HCT116 (cell line): ENCODE results near the gene SLC25A42. TPM values are rescaled to one million over a fixed set of nuclear protein-coding genes. Genes with fewer than 3 reads are reported as not detected.

Experiments
- ATAC-seq: fragments of 200-7000 bp; cut with Tn5 transposase; 2 replicates; pipeline ENCODE4 v1.9.1; 2020; ENCODE audit warnings: mild to moderate bottlenecking, moderate library complexity
- BruUV-seq: library from RNA; stranded (reverse); fragments of 400-500 nt; replicated peaks from 2 replicates; lab custom pipeline; 2021; lab: Mats Ljungman, UMichigan
- CTCF ChIA-PET: fragments of 300-600 bp; sonication (Branson Sonifier 250); formaldehyde crosslinking; loops from one replicate; lab custom pipeline; 2021; ENCODE audit warnings: antibody characterized with exemption; lab: Charles Lee
- POLR2A ChIA-PET: fragments of 300-600, 350-600 bp; sonication (Branson Sonifier 250); formaldehyde crosslinking; loops from one replicate; lab custom pipeline; 2021; ENCODE audit warnings: antibody characterized with exemption; lab: Charles Lee
- RAD21 ChIA-PET, 2 experiments: fragments of 300-600 bp; sonication (Branson Sonifier 250); formaldehyde crosslinking; loops; one replicate each; lab custom pipeline; 2023; ENCODE audit warnings: low total read pairs in 2 of 2; ENCODE audit not compliant: uncharacterized antibody in 2 of 2, unreplicated experiment in 2 of 2, low non-redundant PET in 1 of 2; lab: Charles Lee
- DNase-seq: peaks from one replicate; pipeline ENCODE4 v3.0.0-alpha.2; 2010; ENCODE audit warnings: low read depth, low spot score
- H2AFZ ChIP-seq: fragments of 200-600 bp; shearing (Covaris generic), sonication (generic); 2 replicates; pipeline ENCODE4 v1.6.1; 2017; ENCODE audit warnings: low read depth, mixed run types, mixed read lengths, antibody characterized with exemption, low read length; ENCODE audit not compliant: poor library complexity, severe bottlenecking
- H3K27ac ChIP-seq: 2 replicates; pipeline ENCODE4 v1.5.1; 2012; ENCODE audit warnings: low read depth, low read length
- H3K27me3 ChIP-seq: fragments of 200-600 bp; sonication (generic); 2 replicates; pipeline ENCODE4 v1.6.1; 2016; ENCODE audit warnings: mixed run types, low read length, mixed read lengths; ENCODE audit not compliant: insufficient read depth
- H3K36me3 ChIP-seq, 2 experiments: fragments of 200-500 bp in 1 of 2; fragments of 200-600 bp in 1 of 2; sonication (Bioruptor generic) in 1 of 2; sonication (generic) in 1 of 2; 2 replicates each; pipeline versions ENCODE4 v1.5.1 to v1.6.1; 2014 to 2016; ENCODE audit warnings: low read length in 2 of 2, inconsistent platforms in 1 of 2, mixed read lengths in 1 of 2, mixed run types in 1 of 2; ENCODE audit not compliant: insufficient read depth in 2 of 2, control insufficient read depth in 1 of 2
- H3K4me1 ChIP-seq, 2 experiments: fragments of 200-600 bp in 1 of 2; sonication (generic) in 1 of 2; 2 replicates each; pipeline versions ENCODE4 v1.5.1 to v1.6.1; 2012 to 2017; ENCODE audit warnings: low read length in 2 of 2, inconsistent platforms in 1 of 2, mild to moderate bottlenecking in 1 of 2, mixed read lengths in 1 of 2, mixed run types in 1 of 2, moderate library complexity in 1 of 2; ENCODE audit not compliant: insufficient read depth in 2 of 2, control insufficient read depth in 1 of 2
- H3K4me2 ChIP-seq: fragments of 200-600 bp; sonication (generic); 2 replicates; pipeline ENCODE4 v1.6.1; 2017; ENCODE audit warnings: mixed run types, low read length, mixed read lengths
- H3K4me3 ChIP-seq, 2 experiments: fragments of 200-600 bp in 1 of 2; sonication (generic) in 1 of 2; replicated peaks in 1 of 2; 2 replicates each; pipeline ENCODE4 v1.5.1; 2011 to 2016; ENCODE audit warnings: low read length in 2 of 2, control low read depth in 1 of 2, low read depth in 1 of 2, mild to moderate bottlenecking in 1 of 2, mixed read lengths in 1 of 2, mixed run types in 1 of 2
- H3K79me2 ChIP-seq: fragments of 200-600 bp; sonication (generic); 2 replicates; pipeline ENCODE4 v1.6.1; 2017; ENCODE audit warnings: mild to moderate bottlenecking, mixed run types, low read length, moderate library complexity, mixed read lengths; ENCODE audit not compliant: insufficient read depth
- H3K9ac ChIP-seq: fragments of 200-600 bp; sonication (generic); 2 replicates; pipeline ENCODE4 v1.6.1; 2016; ENCODE audit warnings: low read length, mixed read lengths
- H3K9me2 ChIP-seq: fragments of 200-600 bp; sonication (generic), shearing (Covaris generic); 2 replicates; pipeline ENCODE4 v1.6.1; 2017; ENCODE audit warnings: mixed run types, mild to moderate bottlenecking, moderate library complexity; ENCODE audit not compliant: insufficient read depth
- H3K9me3 ChIP-seq, 2 experiments: fragments of 200-500 bp in 1 of 2; fragments of 200-600 bp in 1 of 2; sonication (Bioruptor generic) in 1 of 2; sonication (generic) in 1 of 2; 2 replicates each; pipeline ENCODE4 v1.6.1; 2014 to 2017; ENCODE audit warnings: low read length in 2 of 2, mixed read lengths in 2 of 2, inconsistent platforms in 1 of 2, low read depth in 1 of 2, mild to moderate bottlenecking in 1 of 2, mixed run types in 1 of 2, moderate library complexity in 1 of 2; ENCODE audit not compliant: control insufficient read depth in 1 of 2, insufficient read depth in 1 of 2
- H4K20me1 ChIP-seq: fragments of 200-600 bp; sonication (generic), shearing (Covaris generic); 2 replicates; pipeline ENCODE4 v1.6.1; 2017; ENCODE audit warnings: mixed run types, mild to moderate bottlenecking, moderate library complexity; ENCODE audit not compliant: insufficient read depth
- CEBPB ChIP-seq: IDR thresholded peaks from 2 replicates; pipeline ENCODE4 v1.6.1; 2012; ENCODE audit warnings: low read depth
- POLR2AphosphoS5 ChIP-seq: IDR thresholded peaks from 2 replicates; pipeline ENCODE4 v1.6.1; 2011; ENCODE audit warnings: mild to moderate bottlenecking, low read depth, low read length, moderate library complexity
- RAD21 ChIP-seq: IDR thresholded peaks from 2 replicates; pipeline ENCODE4 v1.6.1; 2012; ENCODE audit warnings: low read depth, mild to moderate bottlenecking
- SP1 ChIP-seq: IDR thresholded peaks from 2 replicates; pipeline ENCODE4 v1.6.1; 2012; ENCODE audit warnings: low read depth
- SRF ChIP-seq: IDR thresholded peaks from 2 replicates; pipeline ENCODE4 v1.6.1; 2012; ENCODE audit warnings: low read depth
- intact Hi-C: fragments of 100-400 bp; cut with micrococcal nuclease; formaldehyde crosslinking; loops from 2 replicates; pipeline ENCODE4 v1.10.0; 2022
- total RNA-seq: library from RNA; stranded (reverse); gene quantifications from one replicate; pipeline ENCODE4 v1.2.1, GENCODE V29; 2021; ENCODE audit not compliant: unreplicated experiment

The SLC25A42 gene
- total RNA-seq, 1 experiment from 2014 or later: 10.2 TPM

DNA sequence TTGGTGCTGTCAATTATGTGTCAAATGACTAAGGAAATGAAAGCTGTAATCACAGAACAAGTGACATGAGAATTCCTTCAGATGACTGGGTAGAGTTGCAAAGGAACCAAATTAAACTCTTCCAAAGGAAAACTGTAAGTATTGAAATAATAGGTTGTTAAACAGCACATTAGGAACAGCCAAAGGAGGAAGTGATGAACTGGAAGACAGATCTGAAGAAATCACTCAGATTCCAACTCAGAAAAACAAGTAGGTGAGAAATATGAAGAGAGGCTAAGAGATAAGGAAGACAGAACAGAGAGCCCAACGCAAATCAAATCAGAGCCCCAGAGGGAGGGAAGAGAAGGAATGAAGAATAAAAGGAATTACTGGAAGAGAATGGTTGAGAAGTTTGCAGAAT is 59.1 kb downstream of the SLC25A42 start:
- Histone ChIP-seq H3K4me2 (no peak overlapping the region), H4K20me1 (no peaks in the 10 kb centered on the region), H3K9ac (no peak overlapping the region), H3K9me3 (no peaks in the 10 kb centered on the region), H3K36me3 (peaks cover 16 to 41% of the 10 kb centered on the region in 2 experiments), H3K9me2 (no peaks in the 10 kb centered on the region), H3K27me3 (no peaks in the 10 kb centered on the region), H3K27ac (no peak overlapping the region), H3K79me2 (no peaks in the 10 kb centered on the region), H3K4me1 (peaks cover 0 to 5% of the 10 kb centered on the region in 2 experiments; a peak in 2 of 4 replicates), H3K4me3 (no peak overlapping the region), H2AFZ (no peak overlapping the region)
- intact Hi-C loops: no loop called here
- ChIA-PET POLR2A (no interaction called here), CTCF (no interaction called here), RAD21 (no interaction called here)
- ATAC-seq (no peak), DNase-seq (no peak)
- no peak for TF ChIP-seq SRF
- no peak for TF ChIP-seq RAD21
- TF ChIP-seq POLR2AphosphoS5: no peak
- BruUV-seq: no TSS peak

DNA sequence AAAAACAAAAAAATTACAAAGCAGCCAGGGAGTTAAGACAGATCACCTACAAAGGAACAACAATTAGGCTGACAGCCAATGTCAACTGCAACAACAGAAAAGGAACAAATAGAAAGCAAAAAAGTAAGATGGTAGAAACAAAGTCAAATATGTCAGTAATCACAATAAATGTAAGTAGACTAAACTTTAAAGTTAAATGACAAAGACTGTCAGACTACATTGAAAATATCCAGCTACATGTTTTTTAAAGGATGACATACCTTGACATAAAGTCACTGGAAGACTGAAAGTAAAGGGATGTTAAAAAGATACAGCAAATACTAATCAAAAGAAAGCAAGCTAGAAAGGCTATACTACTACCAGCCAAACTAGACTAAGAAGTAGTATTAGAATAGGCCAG is 59.6 kb downstream of the SLC25A42 start:
- Histone ChIP-seq H3K4me1 (peaks cover 0 to 5% of the 10 kb centered on the region in 2 experiments; a peak in 2 of 4 replicates), H3K27me3 (no peaks in the 10 kb centered on the region), H3K27ac (no peak overlapping the region), H3K36me3 (peaks cover 16 to 41% of the 10 kb centered on the region in 2 experiments), H3K9me2 (no peaks in the 10 kb centered on the region), H3K9me3 (no peaks in the 10 kb centered on the region), H2AFZ (no peak overlapping the region), H3K4me3 (no peak overlapping the region), H3K4me2 (no peak overlapping the region), H4K20me1 (no peaks in the 10 kb centered on the region), H3K9ac (no peak overlapping the region), H3K79me2 (no peaks in the 10 kb centered on the region)
- BruUV-seq: no TSS peak
- ATAC-seq (no peak), DNase-seq (no peak)
- ChIA-PET RAD21 (no interaction called here), CTCF (no interaction called here), POLR2A (no interaction called here)
- intact Hi-C loops: no loop called here
- TF ChIP-seq CEBPB (no peak), SP1 (no peak)
